Measurements from ENCODE around the gene B3GAT3. TPM values are rescaled to one million over a fixed set of nuclear protein-coding genes. Genes with fewer than 3 reads are reported as not detected.
"Not testable (repeated sequence)": the region's sequence is repeated elsewhere in the genome, so short reads cannot be mapped to it uniquely, and the experiment has no call there.

Gene B3GAT3
- total RNA-seq, 2 donors from 2014 or later: 38.6 to 53.9 TPM

DNA sequence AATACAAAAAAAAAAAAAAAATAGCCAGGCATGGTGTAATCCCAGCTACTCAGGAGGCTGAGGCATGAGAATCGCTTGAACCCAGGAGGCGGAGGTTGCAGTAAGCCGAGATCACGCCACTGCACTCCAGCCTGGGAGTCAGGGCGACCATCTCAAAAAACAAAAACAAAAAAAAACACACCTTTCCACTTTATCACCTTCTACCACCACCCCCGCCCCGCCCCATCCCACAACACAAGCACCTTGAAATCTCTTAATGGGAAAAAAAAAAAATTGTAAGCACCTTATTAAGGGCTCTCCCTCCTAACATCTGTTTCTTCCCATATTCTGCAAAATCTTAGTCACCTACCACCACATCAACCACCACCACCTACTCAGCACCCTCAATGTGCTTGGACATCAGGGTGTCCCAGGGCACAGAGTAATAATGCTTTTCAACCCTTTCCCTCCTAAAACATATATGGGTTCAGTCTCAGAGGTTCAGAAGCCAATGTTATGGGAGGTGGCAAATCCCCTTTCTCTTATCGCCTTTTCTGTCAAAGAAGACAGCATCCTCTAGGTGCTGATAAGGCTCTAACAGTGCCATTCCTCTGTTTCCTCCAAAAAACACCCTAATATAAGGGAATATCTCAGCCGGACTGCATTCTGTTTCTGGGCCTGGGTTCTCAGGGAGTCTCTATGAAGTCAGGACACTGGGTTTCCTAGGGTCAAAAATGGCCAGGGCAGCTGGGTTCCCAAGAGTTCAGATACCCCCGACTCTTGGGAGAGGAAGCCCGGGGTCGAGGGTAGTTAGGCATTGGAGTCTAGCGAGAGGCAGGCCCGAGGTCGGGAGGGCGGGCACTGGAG is 30.6 kb upstream of the B3GAT3 start:
- DNase-seq: no peak

DNA sequence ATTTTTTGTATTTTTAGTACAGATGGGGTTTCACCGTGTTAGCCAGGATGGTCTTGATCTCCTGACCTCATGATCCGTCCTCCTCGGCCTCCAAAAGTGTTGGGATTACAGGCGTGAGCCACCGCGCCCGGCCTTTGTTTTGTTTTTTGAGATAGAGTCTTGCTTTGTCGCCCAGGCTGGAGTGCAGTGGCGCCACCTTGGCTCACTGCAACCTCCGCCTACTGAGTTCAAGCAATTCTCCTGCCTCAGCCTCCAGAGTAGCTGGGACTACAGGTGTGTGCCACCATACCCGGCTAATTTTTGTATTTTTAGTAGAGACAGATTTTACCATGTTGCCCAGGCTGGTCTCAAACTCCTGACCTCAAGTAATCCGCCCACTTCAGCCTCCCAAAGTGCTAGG is 28.5 kb upstream of the B3GAT3 start:
- TF ChIP-seq, protein P1, sequence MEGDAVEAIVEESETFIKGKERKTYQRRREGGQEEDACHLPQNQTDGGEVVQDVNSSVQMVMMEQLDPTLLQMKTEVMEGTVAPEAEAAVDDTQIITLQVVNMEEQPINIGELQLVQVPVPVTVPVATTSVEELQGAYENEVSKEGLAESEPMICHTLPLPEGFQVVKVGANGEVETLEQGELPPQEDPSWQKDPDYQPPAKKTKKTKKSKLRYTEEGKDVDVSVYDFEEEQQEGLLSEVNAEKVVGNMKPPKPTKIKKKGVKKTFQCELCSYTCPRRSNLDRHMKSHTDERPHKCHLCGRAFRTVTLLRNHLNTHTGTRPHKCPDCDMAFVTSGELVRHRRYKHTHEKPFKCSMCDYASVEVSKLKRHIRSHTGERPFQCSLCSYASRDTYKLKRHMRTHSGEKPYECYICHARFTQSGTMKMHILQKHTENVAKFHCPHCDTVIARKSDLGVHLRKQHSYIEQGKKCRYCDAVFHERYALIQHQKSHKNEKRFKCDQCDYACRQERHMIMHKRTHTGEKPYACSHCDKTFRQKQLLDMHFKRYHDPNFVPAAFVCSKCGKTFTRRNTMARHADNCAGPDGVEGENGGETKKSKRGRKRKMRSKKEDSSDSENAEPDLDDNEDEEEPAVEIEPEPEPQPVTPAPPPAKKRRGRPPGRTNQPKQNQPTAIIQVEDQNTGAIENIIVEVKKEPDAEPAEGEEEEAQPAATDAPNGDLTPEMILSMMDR (conservative IDR thresholded peaks at IDR 0.05): peak; percentile 15
- H3K9me3 ChIP-seq (ENCODE audit: control insufficient read depth, low read length); H3K9ac ChIP-seq (ENCODE audit: extremely low read depth, low read length, poor library complexity, severe bottlenecking); H3K4me3 Mint-ChIP-seq; H3K9me3 Mint-ChIP-seq; H3K27me3 ChIP-seq (ENCODE audit: control insufficient read depth, insufficient read depth, low read length, poor library complexity, severe bottlenecking); H3K4me1 ChIP-seq (ENCODE audit: control insufficient read depth, insufficient read depth, low read length); H3K27me3 Mint-ChIP-seq (ENCODE audit: insufficient read depth); H3K27ac Mint-ChIP-seq; H3K4me1 Mint-ChIP-seq; DNase-seq; H3K4me3 ChIP-seq (ENCODE audit: low read length); H3K27ac ChIP-seq (ENCODE audit: low read depth, low read length): not testable (repeated sequence)
- WGBS, 2 experiments (ENCODE audit: insufficient coverage in 1 of 2, insufficient read length in 1 of 2): 93 to 95% methylated on average over 9 to 12 of the region's 12 CpGs
- peaks cover 15% of the 10 kb centered on the region for H3K36me3 Mint-ChIP-seq (ENCODE audit: low read depth)
- peaks cover 19% of the 10 kb centered on the region for H3K36me3 ChIP-seq (ENCODE audit: control insufficient read depth, insufficient read depth, low read length)

More for the DNA sequence above, 30.6 kb upstream of the B3GAT3 start:
- Histone ChIP-seq H3K27me3 (ENCODE audit: control insufficient read depth, insufficient read depth, low read length, poor library complexity, severe bottlenecking) (no peaks in the 10 kb centered on the region), H3K36me3 (ENCODE audit: control insufficient read depth, insufficient read depth, low read length) (peaks cover 17% of the 10 kb centered on the region), H3K27ac (ENCODE audit: low read depth, low read length) (peak overlapping the region; percentile 72), H3K9ac (ENCODE audit: extremely low read depth, low read length, poor library complexity, severe bottlenecking) (peak overlapping the region; percentile 81), H3K9me3 (ENCODE audit: control insufficient read depth, low read length) (no peaks in the 10 kb centered on the region), H3K4me1 (ENCODE audit: control insufficient read depth, insufficient read depth, low read length) (no peaks in the 10 kb centered on the region), H3K4me3 (ENCODE audit: low read length) (peak overlapping the region; percentile 99)
- peak overlapping the region; percentile 90 for H3K4me3 Mint-ChIP-seq
- H3K27ac Mint-ChIP-seq: peak overlapping the region; percentile 91
- H3K36me3 Mint-ChIP-seq (ENCODE audit: low read depth): peaks cover 11% of the 10 kb centered on the region
- H3K9me3 Mint-ChIP-seq: no peaks in the 10 kb centered on the region
- TF ChIP-seq, protein P1 (conservative IDR thresholded peaks at IDR 0.05): no peak
- peaks cover 5% of the 10 kb centered on the region for H3K4me1 Mint-ChIP-seq
- H3K27me3 Mint-ChIP-seq (ENCODE audit: insufficient read depth): no peaks in the 10 kb centered on the region
- WGBS, 2 experiments (ENCODE audit: insufficient coverage in 1 of 2, insufficient read length in 1 of 2): 38 to 56% methylated on average over 6 to 16 of the region's 16 CpGs

DNA sequence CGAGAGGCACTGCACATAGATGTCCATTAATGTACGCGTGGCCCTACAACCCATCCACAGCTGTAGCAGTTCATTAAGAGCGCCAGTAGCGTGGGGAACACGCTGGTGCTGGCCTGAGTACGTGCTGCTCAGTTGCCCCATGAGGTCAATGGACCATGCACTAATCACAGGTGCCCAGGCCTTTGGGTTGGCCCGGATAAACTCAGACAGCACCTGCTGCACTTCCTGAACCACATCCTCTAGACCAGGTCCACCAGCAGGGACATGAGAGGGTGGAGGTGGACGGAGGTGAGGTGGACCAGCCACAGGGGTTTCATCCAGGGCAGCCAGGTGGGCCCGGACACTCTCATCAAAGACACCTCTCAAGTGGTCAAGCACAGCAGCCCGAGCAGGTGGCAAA is 27.7 kb upstream of the B3GAT3 start:
- H3K9me3 ChIP-seq (ENCODE audit: control insufficient read depth, low read length): no peaks in the 10 kb centered on the region
- H3K27me3 ChIP-seq (ENCODE audit: control insufficient read depth, insufficient read depth, low read length, poor library complexity, severe bottlenecking): no peaks in the 10 kb centered on the region
- no peak overlapping the region for H3K4me3 ChIP-seq (ENCODE audit: low read length)
- Mint-ChIP-seq H3K4me1 (peaks cover 7% of the 10 kb centered on the region), H3K36me3 (ENCODE audit: low read depth) (peaks cover 19% of the 10 kb centered on the region), H3K4me3 (no peak overlapping the region), H3K27ac (no peak overlapping the region), H3K27me3 (ENCODE audit: insufficient read depth) (no peaks in the 10 kb centered on the region), H3K9me3 (no peaks in the 10 kb centered on the region)
- 93 to 98% methylated on average over 9 to 11 of the region's 11 CpGs for WGBS, 2 experiments (ENCODE audit: insufficient coverage in 1 of 2, insufficient read length in 1 of 2)
- H3K9ac ChIP-seq (ENCODE audit: extremely low read depth, low read length, poor library complexity, severe bottlenecking): no peak overlapping the region
- peaks cover 26% of the 10 kb centered on the region for H3K36me3 ChIP-seq (ENCODE audit: control insufficient read depth, insufficient read depth, low read length)
- no peak for DNase-seq
- no peak overlapping the region for H3K27ac ChIP-seq (ENCODE audit: low read depth, low read length)
- no peaks in the 10 kb centered on the region for H3K4me1 ChIP-seq (ENCODE audit: control insufficient read depth, insufficient read depth, low read length)
- TF ChIP-seq, protein P1 (conservative IDR thresholded peaks at IDR 0.05): no peak

Data from endodermal cell (in vitro differentiated cells).